ENCODE results near the gene ULBP2. TPM values are rescaled to one million over a fixed set of nuclear protein-coding genes. Genes with fewer than 3 reads are reported as not detected.

Gene ULBP2
- total RNA-seq, 1 experiment from 2014 or later = not detected

GRCh38 chr6:149978610-149979009, 36.8 kb downstream of the ULBP2 start:
- H4K8ac ChIP-seq (replicated peaks; ENCODE audit: insufficient read length, low read depth, low read length) = no peak overlapping the region
- DNase-seq = no peak
- Mint-ChIP-seq H3K27me3 (ENCODE audit: low read depth) (peaks cover 99% of the 10 kb centered on the region), H3K9me3 (no peaks in the 10 kb centered on the region; a peak in 1 of 5 replicates), H3K4me1 (peaks cover 5 to 15% of the 10 kb centered on the region in 2 experiments; a peak in 3 of 4 replicates), H3K27ac (no peak overlapping the region), H3K4me3 (no peak overlapping the region), H3K36me3 (ENCODE audit: insufficient read depth in 1 of 3, low read depth in 3 of 3) (no peaks in the 10 kb centered on the region)
- H4K91ac ChIP-seq (ENCODE audit: insufficient read length, low read depth, low read length) = no peak overlapping the region
- H3K79me1 ChIP-seq (ENCODE audit: insufficient read depth, low read depth, low read length, poor library complexity, severe bottlenecking) = no peaks in the 10 kb centered on the region
- no peaks in the 10 kb centered on the region for H3K79me2 ChIP-seq (ENCODE audit: insufficient read depth, low read length)
- no peak overlapping the region for H2BK12ac ChIP-seq (ENCODE audit: insufficient read length, low read depth, low read length)
- H3K23ac ChIP-seq (ENCODE audit: insufficient read length, low read depth, low read length) = no peak overlapping the region
- H3K4me2 ChIP-seq (ENCODE audit: insufficient read depth, insufficient read length, low read length) = no peak overlapping the region
- no peak overlapping the region for H3K56ac ChIP-seq (ENCODE audit: insufficient read length, low read depth, low read length)
- no peak overlapping the region for H2AFZ ChIP-seq (ENCODE audit: low read length)
- no peaks in the 10 kb centered on the region for H4K20me1 ChIP-seq (ENCODE audit: control insufficient read depth, insufficient read depth, insufficient read length)
- no peak overlapping the region for H3K9ac ChIP-seq (ENCODE audit: extremely low read depth, insufficient read length, low read length)
- no peak overlapping the region for H3K14ac ChIP-seq (ENCODE audit: insufficient read depth, low read length)
- no peak overlapping the region for H3K4ac ChIP-seq (ENCODE audit: low read depth, low read length)
- no peak overlapping the region for H3K27ac ChIP-seq (ENCODE audit: insufficient read length, low read depth, low read length)
- no peak overlapping the region for H2BK5ac ChIP-seq (ENCODE audit: insufficient read length, low read length)
- H2AK5ac ChIP-seq (ENCODE audit: insufficient read length, low read length) = no peak overlapping the region
- no peak overlapping the region for H3T11ph ChIP-seq (ENCODE audit: low read length)
- no peak for TF ChIP-seq CTCF (conservative IDR thresholded peaks at IDR 0.05)
- no peak overlapping the region for H2BK20ac ChIP-seq (ENCODE audit: low read depth, low read length, poor library complexity, severe bottlenecking)
- H3K27me3 ChIP-seq (ENCODE audit: insufficient read depth, low read length) = peaks cover 59% of the 10 kb centered on the region
- no peaks in the 10 kb centered on the region for H3K4me1 ChIP-seq (ENCODE audit: insufficient read depth, low read length)
- no peak overlapping the region for H4K5ac ChIP-seq (ENCODE audit: insufficient read length, low read depth, low read length)
- H3K23me2 ChIP-seq (ENCODE audit: insufficient read length, low read depth, low read length, poor library complexity, severe bottlenecking) = peaks cover 3% of the 10 kb centered on the region
- no peaks in the 10 kb centered on the region for H3K9me3 ChIP-seq (ENCODE audit: control insufficient read depth, low read depth, low read length)
- H3K18ac ChIP-seq (ENCODE audit: insufficient read length, low read depth, low read length) = no peak overlapping the region
- no peak overlapping the region for H2BK120ac ChIP-seq (ENCODE audit: low read depth, low read length, poor library complexity, severe bottlenecking)
- H2BK15ac ChIP-seq (ENCODE audit: low read depth, low read length) = no peak overlapping the region

Data from H9 (cell line).